ENCODE results near the gene DDX54.

DDX54 gene

GRCh38 chr12:113197518-113198077, 12.3 kb upstream of the DDX54 start:
- H3K4me1 ChIP-seq (ENCODE audit: control insufficient read depth in 1 of 2, insufficient read depth in 2 of 2, low read length in 2 of 2), result no peaks in the 10 kb centered on the region

GRCh38 chr12:113196990-113197389, 11.7 kb upstream of the DDX54 start:
- Histone ChIP-seq H3K9me3 (ENCODE audit: control insufficient read depth in 1 of 2, low read length in 2 of 2) (no peaks in the 10 kb centered on the region), H3K36me3 (ENCODE audit: control insufficient read depth in 1 of 2, insufficient read depth in 2 of 2, low read length in 2 of 2) (no peaks in the 10 kb centered on the region), H3K4me1 (ENCODE audit: control insufficient read depth in 1 of 2, insufficient read depth in 2 of 2, low read length in 2 of 2) (no peaks in the 10 kb centered on the region), H3K27me3 (ENCODE audit: low read depth, low read length) (no peaks in the 10 kb centered on the region), H3K27ac (ENCODE audit: low read length) (no peak overlapping the region), H3K4me3 (ENCODE audit: low read depth in 1 of 2, low read length in 2 of 2) (no peak overlapping the region)

More at GRCh38 chr12:113197518-113198077, 12.3 kb upstream of the DDX54 start:
- Histone ChIP-seq H3K27me3 (ENCODE audit: low read depth, low read length) (no peaks in the 10 kb centered on the region), H3K27ac (ENCODE audit: low read length) (no peak overlapping the region), H3K36me3 (ENCODE audit: control insufficient read depth in 1 of 2, insufficient read depth in 2 of 2, low read length in 2 of 2) (no peaks in the 10 kb centered on the region), H3K4me3 (ENCODE audit: low read depth in 1 of 2, low read length in 2 of 2) (no peak overlapping the region), H3K9me3 (ENCODE audit: control insufficient read depth in 1 of 2, low read length in 2 of 2) (no peaks in the 10 kb centered on the region)

GRCh38 chr12:113196582-113196981, 11.3 kb upstream of the DDX54 start:
- H3K27ac ChIP-seq (ENCODE audit: low read length), result no peak overlapping the region
- H3K36me3 ChIP-seq (ENCODE audit: control insufficient read depth in 1 of 2, insufficient read depth in 2 of 2, low read length in 2 of 2), result peaks cover 0 to 1% of the 10 kb centered on the region in 2 donors
- no peaks in the 10 kb centered on the region for H3K27me3 ChIP-seq (ENCODE audit: low read depth, low read length)
- H3K9me3 ChIP-seq (ENCODE audit: control insufficient read depth in 1 of 2, low read length in 2 of 2), result no peaks in the 10 kb centered on the region
- no peaks in the 10 kb centered on the region for H3K4me1 ChIP-seq (ENCODE audit: control insufficient read depth in 1 of 2, insufficient read depth in 2 of 2, low read length in 2 of 2)
- no peak overlapping the region for H3K4me3 ChIP-seq (ENCODE audit: low read depth in 1 of 2, low read length in 2 of 2)

GRCh38 chr12:113195598-113195997, 10.3 kb upstream of the DDX54 start:
- Histone ChIP-seq H3K4me3 (ENCODE audit: low read depth in 1 of 2, low read length in 2 of 2) (no peak overlapping the region), H3K4me1 (ENCODE audit: control insufficient read depth in 1 of 2, insufficient read depth in 2 of 2, low read length in 2 of 2) (no peaks in the 10 kb centered on the region), H3K27me3 (ENCODE audit: low read depth, low read length) (no peaks in the 10 kb centered on the region), H3K9me3 (ENCODE audit: control insufficient read depth in 1 of 2, low read length in 2 of 2) (no peaks in the 10 kb centered on the region), H3K36me3 (ENCODE audit: control insufficient read depth in 1 of 2, insufficient read depth in 2 of 2, low read length in 2 of 2) (peaks cover under 1 to 8% of the 10 kb centered on the region in 2 donors), H3K27ac (ENCODE audit: low read length) (no peak overlapping the region)

DNA sequence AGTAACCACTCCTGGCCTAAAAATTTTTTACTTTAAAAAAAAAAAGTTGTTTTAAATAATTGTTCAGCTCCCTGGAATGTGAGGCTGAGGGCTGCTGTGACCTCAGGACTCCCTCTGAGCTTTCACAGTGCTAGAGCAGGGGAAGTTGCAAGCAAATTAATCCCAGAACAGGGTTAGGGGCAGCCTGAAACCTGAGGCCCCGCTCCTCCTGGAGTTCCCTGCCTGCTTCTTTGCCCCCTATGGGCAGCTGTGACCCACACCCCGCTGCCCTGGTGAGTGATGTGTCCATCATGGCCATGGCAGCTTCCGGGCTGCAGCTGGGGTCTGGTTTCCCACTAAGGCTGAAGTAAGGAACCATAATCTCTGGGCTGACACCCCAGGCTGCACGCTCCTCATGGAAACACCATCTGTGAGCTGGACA, 9.7 kb upstream of the DDX54 start:
- H3K27ac ChIP-seq (ENCODE audit: low read length), result no peak overlapping the region
- H3K4me3 ChIP-seq (ENCODE audit: low read depth in 1 of 2, low read length in 2 of 2), result no peak overlapping the region
- no peaks in the 10 kb centered on the region for H3K4me1 ChIP-seq (ENCODE audit: control insufficient read depth in 1 of 2, insufficient read depth in 2 of 2, low read length in 2 of 2)
- H3K36me3 ChIP-seq (ENCODE audit: control insufficient read depth in 1 of 2, insufficient read depth in 2 of 2, low read length in 2 of 2), result peaks cover 4 to 12% of the 10 kb centered on the region in 2 donors
- H3K9me3 ChIP-seq (ENCODE audit: control insufficient read depth in 1 of 2, low read length in 2 of 2), result no peaks in the 10 kb centered on the region
- no peaks in the 10 kb centered on the region for H3K27me3 ChIP-seq (ENCODE audit: low read depth, low read length)

- H3K36me3 ChIP-seq (ENCODE audit: control insufficient read depth in 1 of 2, insufficient read depth in 2 of 2, low read length in 2 of 2), result peaks cover 4 to 12% of the 10 kb centered on the region in 2 donors
- peaks cover 10 to 11% of the 10 kb centered on the region in 2 donors for H3K4me1 ChIP-seq (ENCODE audit: control insufficient read depth in 1 of 2, insufficient read depth in 2 of 2, low read length in 2 of 2)
- no peak overlapping the region for H3K27ac ChIP-seq (ENCODE audit: low read length)
- no peaks in the 10 kb centered on the region for H3K9me3 ChIP-seq (ENCODE audit: control insufficient read depth in 1 of 2, low read length in 2 of 2)
- H3K4me3 ChIP-seq (ENCODE audit: low read depth in 1 of 2, low read length in 2 of 2), result no peak overlapping the region
- H3K27me3 ChIP-seq (ENCODE audit: low read depth, low read length), result no peaks in the 10 kb centered on the region
Observed at GRCh38 chr12:113191227-113191626, 5.9 kb upstream of the DDX54 start.

- no peaks in the 10 kb centered on the region for H3K9me3 ChIP-seq (ENCODE audit: control insufficient read depth in 1 of 2, low read length in 2 of 2)
- H3K4me3 ChIP-seq (ENCODE audit: low read depth in 1 of 2, low read length in 2 of 2), result no peak overlapping the region
- H3K36me3 ChIP-seq (ENCODE audit: control insufficient read depth in 1 of 2, insufficient read depth in 2 of 2, low read length in 2 of 2), result peaks cover 4 to 12% of the 10 kb centered on the region in 2 donors
- peaks cover 12 to 13% of the 10 kb centered on the region in 2 donors for H3K4me1 ChIP-seq (ENCODE audit: control insufficient read depth in 1 of 2, insufficient read depth in 2 of 2, low read length in 2 of 2)
- no peaks in the 10 kb centered on the region for H3K27me3 ChIP-seq (ENCODE audit: low read depth, low read length)
- H3K27ac ChIP-seq (ENCODE audit: low read length), result no peak overlapping the region
Observed at GRCh38 chr12:113190761-113191160, 5.5 kb upstream of the DDX54 start.

GRCh38 chr12:113189361-113189760, 4.1 kb upstream of the DDX54 start:
- Histone ChIP-seq H3K4me1 (ENCODE audit: control insufficient read depth in 1 of 2, insufficient read depth in 2 of 2, low read length in 2 of 2) (peaks cover 13 to 14% of the 10 kb centered on the region in 2 donors), H3K9me3 (ENCODE audit: control insufficient read depth in 1 of 2, low read length in 2 of 2) (no peaks in the 10 kb centered on the region), H3K36me3 (ENCODE audit: control insufficient read depth in 1 of 2, insufficient read depth in 2 of 2, low read length in 2 of 2) (peaks cover 4 to 19% of the 10 kb centered on the region in 2 donors), H3K27ac (ENCODE audit: low read length) (no peak overlapping the region), H3K4me3 (ENCODE audit: low read depth in 1 of 2, low read length in 2 of 2) (no peak overlapping the region), H3K27me3 (ENCODE audit: low read depth, low read length) (no peaks in the 10 kb centered on the region)

- peaks cover 13 to 22% of the 10 kb centered on the region in 2 donors for H3K4me1 ChIP-seq (ENCODE audit: control insufficient read depth in 1 of 2, insufficient read depth in 2 of 2, low read length in 2 of 2)
- H3K9me3 ChIP-seq (ENCODE audit: control insufficient read depth in 1 of 2, low read length in 2 of 2), result no peaks in the 10 kb centered on the region
- H3K27me3 ChIP-seq (ENCODE audit: low read depth, low read length), result no peaks in the 10 kb centered on the region
- peak overlapping the region; percentile 78 to 95 for H3K4me3 ChIP-seq (ENCODE audit: low read depth in 1 of 2, low read length in 2 of 2)
- H3K36me3 ChIP-seq (ENCODE audit: control insufficient read depth in 1 of 2, insufficient read depth in 2 of 2, low read length in 2 of 2), result peaks cover 7 to 19% of the 10 kb centered on the region in 2 donors
- peak overlapping the region; percentile 80 for H3K27ac ChIP-seq (ENCODE audit: low read length)
Observed at GRCh38 chr12:113186666-113187325, 1.5 kb upstream of the DDX54 start.

DNA sequence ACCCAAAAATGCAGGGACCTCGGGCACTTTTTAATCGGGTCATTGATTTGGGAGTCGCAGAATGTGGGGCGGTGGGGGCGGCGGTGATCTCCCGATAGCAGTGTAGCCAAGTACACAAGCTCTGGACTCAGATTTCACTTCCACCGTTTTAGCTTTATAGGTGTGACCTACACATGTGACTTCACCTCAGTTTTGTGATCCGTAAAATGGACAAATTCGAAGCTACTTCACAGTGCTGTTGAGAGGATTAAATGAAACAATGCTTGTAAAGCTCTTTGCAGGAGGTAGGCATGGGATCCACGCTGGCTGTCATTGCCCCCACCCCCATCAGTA, 721 bp upstream of the DDX54 start:
- Histone ChIP-seq H3K36me3 (ENCODE audit: control insufficient read depth in 1 of 2, insufficient read depth in 2 of 2, low read length in 2 of 2) (peaks cover 7 to 12% of the 10 kb centered on the region in 2 donors), H3K4me1 (ENCODE audit: control insufficient read depth in 1 of 2, insufficient read depth in 2 of 2, low read length in 2 of 2) (peaks cover 13 to 22% of the 10 kb centered on the region in 2 donors), H3K27ac (ENCODE audit: low read length) (peak overlapping the region; percentile 80)

GRCh38 chr12:113184900-113185179, 438 bp downstream of the DDX54 start:
- no peaks in the 10 kb centered on the region for H3K27me3 ChIP-seq (ENCODE audit: low read depth, low read length)
- peak overlapping the region; percentile 78 to 95 for H3K4me3 ChIP-seq (ENCODE audit: low read depth in 1 of 2, low read length in 2 of 2)
- H3K27ac ChIP-seq (ENCODE audit: low read length), result peak overlapping the region; percentile 80
- H3K4me1 ChIP-seq (ENCODE audit: control insufficient read depth in 1 of 2, insufficient read depth in 2 of 2, low read length in 2 of 2), result peaks cover 13 to 22% of the 10 kb centered on the region in 2 donors
- H3K9me3 ChIP-seq (ENCODE audit: control insufficient read depth in 1 of 2, low read length in 2 of 2), result no peaks in the 10 kb centered on the region
- peaks cover 4 to 18% of the 10 kb centered on the region in 2 donors for H3K36me3 ChIP-seq (ENCODE audit: control insufficient read depth in 1 of 2, insufficient read depth in 2 of 2, low read length in 2 of 2)

More for the DNA sequence above, 721 bp upstream of the DDX54 start:
- no peaks in the 10 kb centered on the region for H3K27me3 ChIP-seq (ENCODE audit: low read depth, low read length)
- H3K9me3 ChIP-seq (ENCODE audit: control insufficient read depth in 1 of 2, low read length in 2 of 2), result no peaks in the 10 kb centered on the region
- peak overlapping the region; percentile 78 to 95 for H3K4me3 ChIP-seq (ENCODE audit: low read depth in 1 of 2, low read length in 2 of 2)
